ENCODE measurements around the gene PNMA6F. TPM values are rescaled to one million over a fixed set of nuclear protein-coding genes. Genes with fewer than 3 reads are reported as not detected.
"Not testable (repeated sequence)": the region's sequence is repeated elsewhere in the genome, so short reads cannot be mapped to it uniquely, and the experiment has no call there.

The PNMA6F gene
- polyA plus RNA-seq, 1 of the 3 experiments (the other 2 are of a cell fraction), result not detected

DNA sequence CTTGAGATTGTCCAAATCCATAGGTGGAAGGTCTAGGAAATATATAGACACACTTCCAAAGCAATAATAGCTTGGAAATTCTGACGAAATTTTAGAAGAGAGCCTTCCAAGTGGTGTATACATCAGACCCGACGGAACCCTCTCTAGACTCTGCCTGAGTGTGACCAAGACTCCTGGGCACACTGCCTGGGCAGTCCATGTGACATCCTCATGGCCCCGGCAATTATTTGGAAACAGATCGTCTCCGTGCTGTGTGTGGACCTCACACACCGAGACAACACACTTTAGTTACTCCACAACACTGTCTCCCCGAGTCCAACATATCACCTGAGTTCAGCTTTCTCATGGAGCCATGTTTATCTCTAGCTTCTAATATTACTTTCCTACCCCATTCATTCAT, 42.3 kb downstream of the PNMA6F start:
- POLR2A ChIA-PET; H3K4me1 ChIP-seq (ENCODE audit: control insufficient read depth in 1 of 2, insufficient read depth in 2 of 2, low read depth in 1 of 2, low read length in 1 of 2); H3K27ac ChIP-seq (ENCODE audit: low read depth in 2 of 2, low read length in 1 of 2); H3K9ac ChIP-seq; H3K36me3 ChIP-seq (replicated peaks in 1 of 2; ENCODE audit: control insufficient read depth in 1 of 2, insufficient read depth in 2 of 2, low read length in 1 of 2); H3F3A ChIP-seq (replicated peaks; ENCODE audit: insufficient read depth); H3K4me3 ChIP-seq (ENCODE audit: low read depth in 2 of 2, low read length in 1 of 2); H3K9me2 ChIP-seq; DNase-seq; CTCF ChIA-PET; H3K79me2 ChIP-seq (ENCODE audit: insufficient read depth); H3K4me2 ChIP-seq; H4K20me1 ChIP-seq (ENCODE audit: insufficient read depth); H2AFZ ChIP-seq (ENCODE audit: low read depth); H3K27me3 ChIP-seq (ENCODE audit: insufficient read depth); H3K9me3 ChIP-seq: not testable (repeated sequence)
- no CpG with 5 or more reads among the region's 8 CpGs for whole genome bisulfite sequencing (ENCODE audit: low lambda C conversion rate)

- DNase-seq; H3K4me3 ChIP-seq (ENCODE audit: low read depth in 2 of 2, low read length in 1 of 2); POLR2A ChIA-PET; H3F3A ChIP-seq (replicated peaks; ENCODE audit: insufficient read depth); H2AFZ ChIP-seq (ENCODE audit: low read depth); H3K79me2 ChIP-seq (ENCODE audit: insufficient read depth); H3K9me3 ChIP-seq; H3K4me2 ChIP-seq; H3K9ac ChIP-seq; H3K27ac ChIP-seq (ENCODE audit: low read depth in 2 of 2, low read length in 1 of 2); H3K36me3 ChIP-seq (replicated peaks in 1 of 2; ENCODE audit: control insufficient read depth in 1 of 2, insufficient read depth in 2 of 2, low read length in 1 of 2); H3K27me3 ChIP-seq (ENCODE audit: insufficient read depth); H3K9me2 ChIP-seq; H4K20me1 ChIP-seq (ENCODE audit: insufficient read depth); H3K4me1 ChIP-seq (ENCODE audit: control insufficient read depth in 1 of 2, insufficient read depth in 2 of 2, low read depth in 1 of 2, low read length in 1 of 2); CTCF ChIA-PET: not testable (repeated sequence)
- 0% methylated on average over 2 of the region's 14 CpGs for WGBS (ENCODE audit: low lambda C conversion rate)
These were observed 45.5 kb downstream of the PNMA6F start for GRCh38 chrX:153276049-153276448.

- H3K9me3 ChIP-seq; H4K20me1 ChIP-seq (ENCODE audit: insufficient read depth); H3K27ac ChIP-seq (ENCODE audit: low read depth in 2 of 2, low read length in 1 of 2); H3K79me2 ChIP-seq (ENCODE audit: insufficient read depth); DNase-seq; H2AFZ ChIP-seq (ENCODE audit: low read depth); CTCF ChIA-PET; H3K4me3 ChIP-seq (ENCODE audit: low read depth in 2 of 2, low read length in 1 of 2); POLR2A ChIA-PET; H3K9ac ChIP-seq; H3K9me2 ChIP-seq; H3F3A ChIP-seq (replicated peaks; ENCODE audit: insufficient read depth); H3K4me1 ChIP-seq (ENCODE audit: control insufficient read depth in 1 of 2, insufficient read depth in 2 of 2, low read depth in 1 of 2, low read length in 1 of 2); H3K27me3 ChIP-seq (ENCODE audit: insufficient read depth); H3K36me3 ChIP-seq (replicated peaks in 1 of 2; ENCODE audit: control insufficient read depth in 1 of 2, insufficient read depth in 2 of 2, low read length in 1 of 2); H3K4me2 ChIP-seq: not testable (repeated sequence)
- no CpG with 5 or more reads among the region's 16 CpGs for WGBS (ENCODE audit: low lambda C conversion rate)
These were observed 46.1 kb downstream of the PNMA6F start for GRCh38 chrX:153275418-153275817.

- H3K9me3 ChIP-seq; H3K27me3 ChIP-seq (ENCODE audit: insufficient read depth); H3K4me3 ChIP-seq (ENCODE audit: low read depth in 2 of 2, low read length in 1 of 2); H3K79me2 ChIP-seq (ENCODE audit: insufficient read depth); H3F3A ChIP-seq (replicated peaks; ENCODE audit: insufficient read depth); H3K4me2 ChIP-seq; POLR2A ChIA-PET; H3K27ac ChIP-seq (ENCODE audit: low read depth in 2 of 2, low read length in 1 of 2); DNase-seq; H3K9ac ChIP-seq; H3K4me1 ChIP-seq (ENCODE audit: control insufficient read depth in 1 of 2, insufficient read depth in 2 of 2, low read depth in 1 of 2, low read length in 1 of 2); H3K9me2 ChIP-seq; CTCF ChIA-PET; H4K20me1 ChIP-seq (ENCODE audit: insufficient read depth); H2AFZ ChIP-seq (ENCODE audit: low read depth); H3K36me3 ChIP-seq (replicated peaks in 1 of 2; ENCODE audit: control insufficient read depth in 1 of 2, insufficient read depth in 2 of 2, low read length in 1 of 2): not testable (repeated sequence)
- WGBS (ENCODE audit: low lambda C conversion rate), result no CpG with 5 or more reads among the region's 21 CpGs
These were observed 49.0 kb downstream of the PNMA6F start for GRCh38 chrX:153272584-153272983.

DNA sequence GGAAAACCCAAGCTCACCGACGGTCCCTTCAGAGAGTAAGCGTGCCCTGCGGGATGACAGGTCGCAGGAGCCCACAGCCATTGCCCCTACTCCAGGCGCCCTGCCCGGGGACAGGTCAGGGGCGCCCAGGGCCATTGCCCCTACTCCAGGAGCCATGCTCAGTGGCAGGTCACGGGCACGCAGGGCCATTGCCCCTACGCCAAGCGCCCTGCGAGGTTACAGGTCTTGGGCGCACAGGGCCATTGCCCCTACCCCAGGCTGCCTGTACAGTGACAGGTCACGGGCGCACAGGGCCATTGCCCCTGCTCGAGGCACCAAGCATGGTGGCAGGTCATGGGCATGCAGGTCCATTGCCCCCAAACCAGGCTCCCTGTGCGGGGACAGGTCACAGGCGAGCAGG, 49.5 kb downstream of the PNMA6F start:
- H3K4me3 ChIP-seq (ENCODE audit: low read depth in 2 of 2, low read length in 1 of 2); H3K4me2 ChIP-seq; H4K20me1 ChIP-seq (ENCODE audit: insufficient read depth); H3K4me1 ChIP-seq (ENCODE audit: control insufficient read depth in 1 of 2, insufficient read depth in 2 of 2, low read depth in 1 of 2, low read length in 1 of 2); H3K9me3 ChIP-seq; H3K9ac ChIP-seq; H3K27me3 ChIP-seq (ENCODE audit: insufficient read depth); H2AFZ ChIP-seq (ENCODE audit: low read depth); DNase-seq; CTCF ChIA-PET; H3K27ac ChIP-seq (ENCODE audit: low read depth in 2 of 2, low read length in 1 of 2); H3F3A ChIP-seq (replicated peaks; ENCODE audit: insufficient read depth); H3K36me3 ChIP-seq (replicated peaks in 1 of 2; ENCODE audit: control insufficient read depth in 1 of 2, insufficient read depth in 2 of 2, low read length in 1 of 2); POLR2A ChIA-PET; H3K79me2 ChIP-seq (ENCODE audit: insufficient read depth); H3K9me2 ChIP-seq: not testable (repeated sequence)
- WGBS (ENCODE audit: low lambda C conversion rate), result no CpG with 5 or more reads among the region's 19 CpGs

Small RNA genes lying within 50 kb of the gene (small RNA-seq; reads per million reads assigned to genes)
- 0 reads per million in 7 experiments for gene AC152007.1

Other genes starting within 250 kb of the PNMA6F start
- gene PNMA6A, start 249.3 kb downstream of the PNMA6F start, polyA plus RNA-seq (2012; rRNA removed), result 0.71 and 0.81 TPM in 2 replicates
- gene MAGEA1, start 142.5 kb downstream of the PNMA6F start, polyA plus RNA-seq (2012; rRNA removed), result 3.0 and 3.8 TPM in 2 replicates
- 4.9 and 6.3 TPM in 2 replicates for gene ZNF275, start 12.4 kb upstream of the PNMA6F start, polyA plus RNA-seq (2012; rRNA removed)
- gene PNMA6E, start 79.6 kb upstream of the PNMA6F start, polyA plus RNA-seq (2012; rRNA removed), result not detected in 2 replicates
- gene ZFP92, start 89.7 kb upstream of the PNMA6F start, polyA plus RNA-seq (2012; rRNA removed), result 0.28 TPM in 2 replicates
- 0.76 and 0.78 TPM in 2 replicates for gene TREX2, start 124.3 kb upstream of the PNMA6F start, polyA plus RNA-seq (2012; rRNA removed)
- 27.1 and 39.7 TPM in 2 replicates for gene HAUS7, start 148.8 kb upstream of the PNMA6F start, polyA plus RNA-seq (2012; rRNA removed)
- gene BGN, start 173.2 kb upstream of the PNMA6F start, polyA plus RNA-seq (2012; rRNA removed), result 15.2 and 28.9 TPM in 2 replicates
- 0.16 and 0.18 TPM in 2 replicates for gene ATP2B3, start 195.9 kb upstream of the PNMA6F start, polyA plus RNA-seq (2012; rRNA removed)